Prostate gland (tissue), 2 donors: ENCODE measurements around the gene KCNK4. TPM values are rescaled to one million over a fixed set of nuclear protein-coding genes. Genes with fewer than 3 reads are reported as not detected.
A peak's percentile ranks its signal among the peaks of the same experiment; 100 is the strongest.

Experiments
- DNase-seq: peaks from one replicate; pipeline ENCODE4 v3.0.0-alpha.2; 2019; ENCODE audit warnings: low spot score
- H3K27ac ChIP-seq, 2 donors: fragments of 200-600 bp; sonication (generic); 2 replicates each; pipeline ENCODE4 v1.5.1; 2017 to 2019
- H3K27me3 ChIP-seq: fragments of 200-600 bp; sonication (generic); replicated peaks from 2 replicates; pipeline ENCODE4 v1.5.1; 2019; ENCODE audit not compliant: insufficient read depth
- H3K36me3 ChIP-seq, 2 donors: fragments of 200-600 bp; sonication (generic); 1 replicate in 1 of 2; 2 replicates in 1 of 2; pipeline versions ENCODE4 v1.5.1 to v1.8.1; 2017 to 2019
- H3K4me1 ChIP-seq: fragments of 200-600 bp; sonication (generic); replicated peaks from 2 replicates; pipeline ENCODE4 v1.5.1; 2019
- H3K4me3 ChIP-seq, 2 donors: fragments of 200-600 bp; sonication (generic); 2 replicates each; pipeline ENCODE4 v1.5.1; 2017 to 2019
- H3K9me3 ChIP-seq: fragments of 200-600 bp; sonication (generic); 2 replicates; pipeline ENCODE4 v1.5.1; 2017
- CTCF ChIP-seq, 4 experiments: fragments of 200-600 bp in 2 of 4; fragments of 450-650 bp in 2 of 4; sonication (generic) in 2 of 4; IDR thresholded peaks; 1 replicate in 3 of 4; 2 replicates in 1 of 4; pipeline ENCODE4 v1.5.1; 2016 to 2019; ENCODE audit warnings: antibody characterized with exemption in 4 of 4, mild to moderate bottlenecking in 2 of 4, moderate library complexity in 2 of 4
- POLR2A ChIP-seq: fragments of 450-650 bp; IDR thresholded peaks from one replicate; pipeline ENCODE4 v1.6.1; 2016; ENCODE audit warnings: antibody characterized with exemption, mild to moderate bottlenecking
- POLR2AphosphoS5 ChIP-seq: sonication (generic); formaldehyde crosslinking; IDR thresholded peaks from one replicate; pipeline ENCODE4 v1.6.1; 2017; ENCODE audit warnings: antibody characterized with exemption
- WGBS: methylation state at CpG from one replicate; pipeline ENCODE4 v1.1.5; 2018; 5-methylcytosine and 5-hydroxymethylcytosine counted together
- intact Hi-C: fragments of 100-400 bp; cut with DNase I; formaldehyde crosslinking; loops from one replicate; pipeline ENCODE4 v1.14.2; 2022
- total RNA-seq, 2 donors: library from RNA; depleted of rRNA; stranded (reverse); fragments of >200 nt; gene quantifications; one replicate each; pipeline ENCODE4 v1.1.0, GENCODE V29; 2016

KCNK4 gene
- total RNA-seq, 2 donors from 2014 or later = not detected

GRCh38 chr11:64268025-64268892 is 22.8 kb upstream of the KCNK4 start:
- TF ChIP-seq POLR2A (no peak), POLR2AphosphoS5 (peak; percentile 15), CTCF (IDR thresholded peaks at IDR 0.05) (no peak)
- intact Hi-C loops = no loop called here
- no peaks in the 10 kb centered on the region for H3K27me3 ChIP-seq
- peaks cover 8% of the 10 kb centered on the region for H3K4me1 ChIP-seq
- peak; percentile 31 for DNase-seq
- no peaks in the 10 kb centered on the region for H3K36me3 ChIP-seq
- 40% methylated on average over 23 of the region's 23 CpGs for WGBS
- peak overlapping the region; percentile 94 to 96 for H3K27ac ChIP-seq
- peak overlapping the region; percentile 64 to 69 for H3K4me3 ChIP-seq
- no peaks in the 10 kb centered on the region for H3K9me3 ChIP-seq

- DNase-seq = peak; percentile 51
- intact Hi-C loops = no loop called here
Observed at GRCh38 chr11:64268893-64269539, 22.1 kb upstream of the KCNK4 start.

GRCh38 chr11:64269540-64270220 is 21.4 kb upstream of the KCNK4 start:
- peak; percentile 99 for DNase-seq
- Histone ChIP-seq H3K4me3 (peak overlapping the region; percentile 64 to 69), H3K4me1 (peaks cover 8% of the 10 kb centered on the region), H3K27ac (peak overlapping the region; percentile 94 to 96), H3K27me3 (no peaks in the 10 kb centered on the region), H3K36me3 (no peaks in the 10 kb centered on the region), H3K9me3 (no peaks in the 10 kb centered on the region)
- peak in 3 of 4 experiments; percentile 13 to 33 (median 28) for TF ChIP-seq CTCF (IDR thresholded peaks at IDR 0.05)
- TF ChIP-seq POLR2A = peak; percentile 14
- TF ChIP-seq POLR2AphosphoS5 = peak; percentile 99
- under 1% methylated on average over 46 of the region's 58 CpGs for WGBS
- intact Hi-C loops = no loop called here

More at GRCh38 chr11:64268893-64269539, 22.1 kb upstream of the KCNK4 start:
- H3K27ac ChIP-seq = peak overlapping the region; percentile 94 to 96
- peaks cover 8% of the 10 kb centered on the region for H3K4me1 ChIP-seq
- WGBS = 3% methylated on average over 18 of the region's 34 CpGs
- H3K36me3 ChIP-seq = no peaks in the 10 kb centered on the region
- no peak for TF ChIP-seq CTCF (IDR thresholded peaks at IDR 0.05)
- no peak for TF ChIP-seq POLR2A
- no peak for TF ChIP-seq POLR2AphosphoS5
- no peaks in the 10 kb centered on the region for H3K27me3 ChIP-seq
- H3K9me3 ChIP-seq = no peaks in the 10 kb centered on the region
- H3K4me3 ChIP-seq = peak overlapping the region; percentile 64 to 69

- WGBS = 86% methylated on average over 15 of the region's 15 CpGs
- no peaks in the 10 kb centered on the region for H3K9me3 ChIP-seq
- TF ChIP-seq CTCF (IDR thresholded peaks at IDR 0.05) (no peak), POLR2AphosphoS5 (no peak), POLR2A (no peak)
- intact Hi-C loops = no loop called here
- no peak overlapping the region for H3K4me3 ChIP-seq
- H3K4me1 ChIP-seq = no peaks in the 10 kb centered on the region
- H3K27ac ChIP-seq = no peak overlapping the region
- no peaks in the 10 kb centered on the region for H3K36me3 ChIP-seq
- no peaks in the 10 kb centered on the region for H3K27me3 ChIP-seq
- no peak for DNase-seq
Observed at GRCh38 chr11:64275031-64275800, 15.9 kb upstream of the KCNK4 start.
